K562 (cell line): ENCODE measurements around the gene WDR55.

Experiments used
- ESRRA ChIP-seq: fragments of 450-650 bp; IDR thresholded peaks from 2 replicates; pipeline ENCODE4 v1.6.1; 2014; ENCODE audit warnings: low read depth, mild to moderate bottlenecking, moderate library complexity, borderline replicate concordance
- EZH2 ChIP-seq: IDR thresholded peaks from 2 replicates; pipeline ENCODE4 v1.6.1; 2012; ENCODE audit warnings: low read depth, mild to moderate bottlenecking, inconsistent platforms, low read length, borderline replicate concordance
- MTA2 ChIP-seq: fragments of 450-650 bp; IDR thresholded peaks from 2 replicates; pipeline ENCODE4 v1.6.1; 2016; ENCODE audit warnings: low read depth
- POLR2A ChIP-seq: fragments of 450-650 bp; conservative IDR thresholded peaks from 2 replicates; pipeline ENCODE4 v1.6.1; 2016
- SETDB1 ChIP-seq: IDR thresholded peaks from one replicate; pipeline ENCODE4 v1.6.1; 2012; ENCODE audit warnings: low read length, control low read depth, inconsistent platforms
- SP2 ChIP-seq: IDR thresholded peaks from 2 replicates; pipeline ENCODE4 v1.6.1; 2011; ENCODE audit warnings: mild to moderate bottlenecking, low read depth, low read length, moderate library complexity; ENCODE audit not compliant: poor library complexity, severe bottlenecking; ENCODE audit errors: extremely low read depth
- TAF9B ChIP-seq: fragments of 450-650 bp; IDR thresholded peaks from 2 replicates; pipeline ENCODE4 v1.6.1; 2018; ENCODE audit warnings: mild to moderate bottlenecking; ENCODE audit not compliant: partially characterized antibody
- ZNF780A ChIP-seq: fragments of 250-450 bp; sonication (Bioruptor Pico); IDR thresholded peaks from 2 replicates; pipeline ENCODE4 v1.5.0; 2021; ENCODE audit warnings: mild to moderate bottlenecking
- TF ChIP-seq, protein P1 (sequence below), 2 experiments: fragments of 450-650 bp in 1 of 2; sonication (generic) in 1 of 2; formaldehyde crosslinking in 1 of 2; IDR thresholded peaks; 2 replicates each; pipeline versions ENCODE4 v1.7.1 to v1.9.0; 2016 to 2022; ENCODE audit warnings: inconsistent platforms in 1 of 2, mild to moderate bottlenecking in 1 of 2, missing genetic modification reagents in 1 of 2
- TF ChIP-seq, protein P2 (sequence below): fragments of 150-350 bp; conservative IDR thresholded peaks from 2 replicates; pipeline ENCODE4 v1.6.1; 2014; ENCODE audit warnings: low read length
- TF ChIP-seq, protein P3 (sequence below), 3 experiments: IDR thresholded peaks in 2 of 3; conservative IDR thresholded peaks in 1 of 3; 2 replicates each; pipeline ENCODE4 v1.5.1; 2011 to 2012; ENCODE audit warnings: low read length in 3 of 3, mild to moderate bottlenecking in 3 of 3, control low read depth in 2 of 3, improper control_type of control experiment in 1 of 3, inconsistent platforms in 1 of 3, low read depth in 1 of 3, mixed read lengths in 1 of 3, moderate library complexity in 1 of 3; ENCODE audit not compliant: insufficient read depth in 2 of 3

DNA sequence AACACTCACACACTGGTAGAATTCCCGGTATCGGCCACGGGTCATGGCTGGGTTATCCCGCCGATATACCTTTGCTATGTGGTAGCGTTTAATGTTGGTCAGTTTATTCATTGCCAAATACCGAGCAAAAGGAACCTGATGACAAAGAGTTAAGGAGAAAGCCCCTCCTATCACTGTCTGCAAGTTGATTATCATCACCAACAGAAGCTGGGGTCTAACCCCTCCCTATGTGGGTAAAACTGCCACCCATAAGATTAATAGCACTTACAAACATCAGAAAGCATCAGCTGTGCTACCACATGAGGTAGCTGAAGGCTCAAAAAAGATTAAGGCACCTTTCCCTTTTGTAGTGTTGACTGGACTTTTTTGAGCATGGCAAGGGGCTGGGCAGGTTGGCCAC, 14.3 kb downstream of the WDR55 start:
- TF ChIP-seq POLR2A (no peak), EZH2 (no peak), MTA2 (no peak), ZNF780A (CRISPR knock-in tag) (no peak), SP2 (no peak), TAF9B (peak; percentile 76), SETDB1 (no peak), ESRRA (no peak)
- TF ChIP-seq, protein P1, sequence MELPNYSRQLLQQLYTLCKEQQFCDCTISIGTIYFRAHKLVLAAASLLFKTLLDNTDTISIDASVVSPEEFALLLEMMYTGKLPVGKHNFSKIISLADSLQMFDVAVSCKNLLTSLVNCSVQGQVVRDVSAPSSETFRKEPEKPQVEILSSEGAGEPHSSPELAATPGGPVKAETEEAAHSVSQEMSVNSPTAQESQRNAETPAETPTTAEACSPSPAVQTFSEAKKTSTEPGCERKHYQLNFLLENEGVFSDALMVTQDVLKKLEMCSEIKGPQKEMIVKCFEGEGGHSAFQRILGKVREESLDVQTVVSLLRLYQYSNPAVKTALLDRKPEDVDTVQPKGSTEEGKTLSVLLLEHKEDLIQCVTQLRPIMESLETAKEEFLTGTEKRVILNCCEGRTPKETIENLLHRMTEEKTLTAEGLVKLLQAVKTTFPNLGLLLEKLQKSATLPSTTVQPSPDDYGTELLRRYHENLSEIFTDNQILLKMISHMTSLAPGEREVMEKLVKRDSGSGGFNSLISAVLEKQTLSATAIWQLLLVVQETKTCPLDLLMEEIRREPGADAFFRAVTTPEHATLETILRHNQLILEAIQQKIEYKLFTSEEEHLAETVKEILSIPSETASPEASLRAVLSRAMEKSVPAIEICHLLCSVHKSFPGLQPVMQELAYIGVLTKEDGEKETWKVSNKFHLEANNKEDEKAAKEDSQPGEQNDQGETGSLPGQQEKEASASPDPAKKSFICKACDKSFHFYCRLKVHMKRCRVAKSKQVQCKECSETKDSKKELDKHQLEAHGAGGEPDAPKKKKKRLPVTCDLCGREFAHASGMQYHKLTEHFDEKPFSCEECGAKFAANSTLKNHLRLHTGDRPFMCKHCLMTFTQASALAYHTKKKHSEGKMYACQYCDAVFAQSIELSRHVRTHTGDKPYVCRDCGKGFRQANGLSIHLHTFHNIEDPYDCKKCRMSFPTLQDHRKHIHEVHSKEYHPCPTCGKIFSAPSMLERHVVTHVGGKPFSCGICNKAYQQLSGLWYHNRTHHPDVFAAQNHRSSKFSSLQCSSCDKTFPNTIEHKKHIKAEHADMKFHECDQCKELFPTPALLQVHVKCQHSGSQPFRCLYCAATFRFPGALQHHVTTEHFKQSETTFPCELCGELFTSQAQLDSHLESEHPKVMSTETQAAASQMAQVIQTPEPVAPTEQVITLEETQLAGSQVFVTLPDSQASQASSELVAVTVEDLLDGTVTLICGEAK (IDR thresholded peaks at IDR 0.05) = no peak
- TF ChIP-seq, protein P1 (CRISPR knock-in tag; IDR thresholded peaks at IDR 0.05) = no peak
- TF ChIP-seq, protein P2, sequence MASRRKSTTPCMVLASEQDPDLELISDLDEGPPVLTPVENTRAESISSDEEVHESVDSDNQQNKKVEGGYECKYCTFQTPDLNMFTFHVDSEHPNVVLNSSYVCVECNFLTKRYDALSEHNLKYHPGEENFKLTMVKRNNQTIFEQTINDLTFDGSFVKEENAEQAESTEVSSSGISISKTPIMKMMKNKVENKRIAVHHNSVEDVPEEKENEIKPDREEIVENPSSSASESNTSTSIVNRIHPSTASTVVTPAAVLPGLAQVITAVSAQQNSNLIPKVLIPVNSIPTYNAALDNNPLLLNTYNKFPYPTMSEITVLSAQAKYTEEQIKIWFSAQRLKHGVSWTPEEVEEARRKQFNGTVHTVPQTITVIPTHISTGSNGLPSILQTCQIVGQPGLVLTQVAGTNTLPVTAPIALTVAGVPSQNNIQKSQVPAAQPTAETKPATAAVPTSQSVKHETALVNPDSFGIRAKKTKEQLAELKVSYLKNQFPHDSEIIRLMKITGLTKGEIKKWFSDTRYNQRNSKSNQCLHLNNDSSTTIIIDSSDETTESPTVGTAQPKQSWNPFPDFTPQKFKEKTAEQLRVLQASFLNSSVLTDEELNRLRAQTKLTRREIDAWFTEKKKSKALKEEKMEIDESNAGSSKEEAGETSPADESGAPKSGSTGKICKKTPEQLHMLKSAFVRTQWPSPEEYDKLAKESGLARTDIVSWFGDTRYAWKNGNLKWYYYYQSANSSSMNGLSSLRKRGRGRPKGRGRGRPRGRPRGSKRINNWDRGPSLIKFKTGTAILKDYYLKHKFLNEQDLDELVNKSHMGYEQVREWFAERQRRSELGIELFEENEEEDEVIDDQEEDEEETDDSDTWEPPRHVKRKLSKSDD = no peak
- TF ChIP-seq, protein P3, sequence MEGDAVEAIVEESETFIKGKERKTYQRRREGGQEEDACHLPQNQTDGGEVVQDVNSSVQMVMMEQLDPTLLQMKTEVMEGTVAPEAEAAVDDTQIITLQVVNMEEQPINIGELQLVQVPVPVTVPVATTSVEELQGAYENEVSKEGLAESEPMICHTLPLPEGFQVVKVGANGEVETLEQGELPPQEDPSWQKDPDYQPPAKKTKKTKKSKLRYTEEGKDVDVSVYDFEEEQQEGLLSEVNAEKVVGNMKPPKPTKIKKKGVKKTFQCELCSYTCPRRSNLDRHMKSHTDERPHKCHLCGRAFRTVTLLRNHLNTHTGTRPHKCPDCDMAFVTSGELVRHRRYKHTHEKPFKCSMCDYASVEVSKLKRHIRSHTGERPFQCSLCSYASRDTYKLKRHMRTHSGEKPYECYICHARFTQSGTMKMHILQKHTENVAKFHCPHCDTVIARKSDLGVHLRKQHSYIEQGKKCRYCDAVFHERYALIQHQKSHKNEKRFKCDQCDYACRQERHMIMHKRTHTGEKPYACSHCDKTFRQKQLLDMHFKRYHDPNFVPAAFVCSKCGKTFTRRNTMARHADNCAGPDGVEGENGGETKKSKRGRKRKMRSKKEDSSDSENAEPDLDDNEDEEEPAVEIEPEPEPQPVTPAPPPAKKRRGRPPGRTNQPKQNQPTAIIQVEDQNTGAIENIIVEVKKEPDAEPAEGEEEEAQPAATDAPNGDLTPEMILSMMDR (IDR thresholded peaks at IDR 0.05 in 2 of 3, conservative IDR thresholded peaks at IDR 0.05 in 1 of 3; ENCODE audit: insufficient read depth in 2 of 3, low read depth in 1 of 3, low read length in 3 of 3) = no peak
